RWPE1 (cell line): ENCODE data around the gene GRAMD1B.

ENCODE experiments used
- CTCF ChIA-PET: fragments of 350-600 bp; sonication (Branson Sonifier 250); formaldehyde crosslinking; extraction: SDS; loops from one replicate; lab custom pipeline; 2021; lab: Yijun Ruan, JAX
- POLR2A ChIA-PET: fragments of 400-600 bp; formaldehyde crosslinking; extraction: SDS; loops from one replicate; lab custom pipeline; 2020; ENCODE audit warnings: antibody characterized with exemption; ENCODE audit not compliant: low non-redundant PET; lab: Yijun Ruan, JAX
- DNase-seq: peaks from one replicate; pipeline ENCODE4 v3.0.0; 2012; ENCODE audit warnings: low spot score
- H3K27ac ChIP-seq: fragments of 450-650 bp; 2 replicates; pipeline ENCODE4 v1.5.1; 2017
- CTCF ChIP-seq: fragments of 450-650 bp; conservative IDR thresholded peaks from 2 replicates; pipeline ENCODE4 v1.5.1; 2017; ENCODE audit warnings: low read depth, mild to moderate bottlenecking

GRAMD1B gene

GRCh38 chr11:123548774-123549173, 118.7 kb downstream of the GRAMD1B start:
- ChIA-PET POLR2A (no interaction called here), CTCF (interaction anchor here (0.7 kb wide), 1 partner anchor 257 kb away, joined by 3 read pairs; no protein-coding TSS in a partner anchor)
- no peak for TF ChIP-seq CTCF
- no peak overlapping the region for H3K27ac ChIP-seq
- DNase-seq, result no peak

GRCh38 chr11:123549926-123550917, 120.2 kb downstream of the GRAMD1B start:
- no peak for TF ChIP-seq CTCF
- ChIA-PET POLR2A (no interaction called here), CTCF (interaction anchor here (0.6 kb wide), 1 partner anchor 24 kb away, joined by 4 read pairs; no protein-coding TSS in a partner anchor)
- no peak overlapping the region for H3K27ac ChIP-seq
- DNase-seq, result no peak

- DNase-seq, result no peak
- no peak overlapping the region for H3K27ac ChIP-seq
- no peak for TF ChIP-seq CTCF
- ChIA-PET CTCF (no interaction called here), POLR2A (no interaction called here)
These were observed 121.0 kb downstream of the GRAMD1B start for GRCh38 chr11:123551079-123551478.

DNA sequence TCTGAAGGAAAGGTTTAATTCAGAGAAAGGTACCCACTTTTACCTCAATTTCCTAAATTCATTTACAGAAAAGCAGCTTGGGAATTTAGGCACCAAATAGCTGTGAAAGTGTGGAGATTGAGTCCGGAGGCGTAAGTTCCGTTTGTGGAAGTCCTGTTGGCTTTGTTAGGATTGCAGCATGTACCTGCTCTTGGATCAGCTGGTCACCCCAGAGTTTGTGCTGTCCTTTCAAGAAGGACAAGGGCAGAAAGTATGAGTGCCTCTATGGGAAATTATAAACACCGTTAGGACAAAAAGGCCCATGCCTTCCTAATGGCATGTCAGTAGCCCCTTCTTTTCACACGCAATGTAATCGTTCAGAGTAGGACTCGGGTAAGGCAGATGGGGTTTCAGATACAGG, 126.6 kb downstream of the GRAMD1B start:
- no peak for DNase-seq
- no peak for TF ChIP-seq CTCF
- POLR2A ChIA-PET, result no interaction called here
- CTCF ChIA-PET, result no interaction called here
- H3K27ac ChIP-seq, result no peak overlapping the region

DNA sequence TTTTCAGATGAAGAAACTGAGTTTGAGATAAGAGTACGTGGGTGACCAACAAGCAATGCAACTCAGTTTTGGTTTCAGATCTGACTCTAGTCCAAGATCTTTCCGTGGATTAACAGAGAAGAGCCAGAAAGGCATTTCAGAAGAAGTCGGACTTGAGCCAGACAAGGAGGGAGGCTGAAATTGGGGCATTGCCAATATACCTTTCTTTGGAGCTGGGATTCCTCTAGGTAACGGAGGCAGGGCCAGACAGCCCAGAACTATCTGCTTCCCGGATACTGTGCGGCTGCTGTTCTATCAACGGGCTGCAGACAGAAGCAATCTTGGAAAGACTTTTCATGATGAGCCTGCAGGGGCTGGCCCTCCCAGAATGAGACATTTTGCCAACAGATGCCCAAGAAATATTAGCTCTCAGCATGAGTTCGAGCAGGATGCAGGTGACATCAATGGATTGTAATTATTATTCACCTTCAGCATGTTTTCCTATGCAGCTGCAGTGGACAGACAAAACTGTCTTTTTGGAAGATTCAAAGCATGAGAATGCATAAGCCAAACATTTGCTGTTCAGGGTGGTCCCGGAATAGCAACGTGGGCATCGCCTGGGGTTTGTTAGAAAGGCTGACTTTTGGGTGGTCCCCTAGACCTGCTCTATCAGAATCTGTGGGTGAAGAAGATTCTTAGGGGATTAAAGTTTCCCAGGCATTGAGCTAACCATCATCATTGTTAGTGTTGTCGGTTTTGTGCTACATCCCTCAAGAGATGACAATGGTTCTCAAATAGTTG, 128.7 kb downstream of the GRAMD1B start:
- no peak for DNase-seq
- POLR2A ChIA-PET, result no interaction called here
- TF ChIP-seq CTCF, result no peak
- CTCF ChIA-PET, result no interaction called here
- no peak overlapping the region for H3K27ac ChIP-seq

- ChIA-PET POLR2A (no interaction called here), CTCF (interaction anchor here (0.6 kb wide), 1 partner anchor 13 kb away, joined by 3 read pairs; no protein-coding TSS in a partner anchor)
- no peak for TF ChIP-seq CTCF
- DNase-seq, result no peak
- no peak overlapping the region for H3K27ac ChIP-seq
These were observed 129.5 kb downstream of the GRAMD1B start for GRCh38 chr11:123559523-123559955.
